GM12878 (cell line): ENCODE measurements around the gene WDR31. TPM values are rescaled to one million over a fixed set of nuclear protein-coding genes. Genes with fewer than 3 reads are reported as not detected.

ENCODE experiments used
- ASH2L ChIP-seq: fragments of 300-600, 200-600 bp; sonication (generic); IDR thresholded peaks from 2 replicates; pipeline ENCODE4 v1.6.1; 2017; ENCODE audit warnings: low read depth, mild to moderate bottlenecking, borderline replicate concordance
- ATF3 ChIP-seq: IDR thresholded peaks from 2 replicates; pipeline ENCODE4 v1.6.1; 2011; ENCODE audit warnings: low read depth, mild to moderate bottlenecking, low read length, moderate library complexity, borderline replicate concordance; ENCODE audit errors: extremely low read depth
- BACH1 ChIP-seq: fragments of 450-650 bp; IDR thresholded peaks from 2 replicates; pipeline ENCODE4 v1.6.1; 2017; ENCODE audit warnings: mild to moderate bottlenecking, borderline replicate concordance
- CBX3 ChIP-seq: fragments of 200-600 bp; sonication (generic); IDR thresholded peaks from 2 replicates; pipeline ENCODE4 v1.6.1; 2016; ENCODE audit warnings: low read depth, borderline replicate concordance
- ETV6 ChIP-seq, 2 experiments: fragments of 450-650 bp in 1 of 2; IDR thresholded peaks in 1 of 2; conservative IDR thresholded peaks in 1 of 2; 2 replicates each; pipeline ENCODE4 v1.6.1; 2014; ENCODE audit warnings: antibody characterized with exemption in 1 of 2, borderline replicate concordance in 1 of 2, low read depth in 1 of 2, mild to moderate bottlenecking in 1 of 2, moderate library complexity in 1 of 2
- FOXK2 ChIP-seq: fragments of 450-650 bp; IDR thresholded peaks from 2 replicates; pipeline ENCODE4 v1.6.1; 2017; ENCODE audit warnings: mild to moderate bottlenecking, moderate library complexity
- GABPA ChIP-seq: IDR thresholded peaks from 2 replicates; pipeline ENCODE4 v1.6.1; 2014; ENCODE audit warnings: antibody characterized with exemption, low read depth, mild to moderate bottlenecking, inconsistent platforms
- HDAC2 ChIP-seq: fragments of 200-600 bp; sonication (generic); IDR thresholded peaks from 2 replicates; pipeline ENCODE4 v1.6.1; 2017
- IKZF1 ChIP-seq: fragments of 450-650 bp; conservative IDR thresholded peaks from 2 replicates; pipeline ENCODE4 v1.6.1; 2017; ENCODE audit warnings: antibody characterized with exemption, mild to moderate bottlenecking
- MAX ChIP-seq: IDR thresholded peaks from 2 replicates; pipeline ENCODE4 v1.6.1; 2012; ENCODE audit warnings: low read depth, low read length, improper control_type of control experiment
- PAX5 ChIP-seq: IDR thresholded peaks from 2 replicates; pipeline ENCODE4 v1.6.1; 2011; ENCODE audit warnings: low read depth, low read length, borderline replicate concordance
- PAX8 ChIP-seq: fragments of 450-650 bp; IDR thresholded peaks from 2 replicates; pipeline ENCODE4 v1.6.1; 2017; ENCODE audit warnings: mild to moderate bottlenecking, moderate library complexity
- RB1 ChIP-seq: fragments of 450-650 bp; formaldehyde crosslinking; IDR thresholded peaks from 2 replicates; pipeline ENCODE4 v1.6.1; 2017; ENCODE audit warnings: mild to moderate bottlenecking, borderline replicate concordance
- RELA ChIP-seq: fragments of 450-650 bp; IDR thresholded peaks from 2 replicates; pipeline ENCODE4 v1.8.0; 2014; ENCODE audit warnings: borderline replicate concordance; ENCODE audit not compliant: partially characterized antibody
- REST ChIP-seq: IDR thresholded peaks from 2 replicates; pipeline ENCODE4 v1.6.1; 2012; ENCODE audit warnings: mild to moderate bottlenecking, low read depth, low read length
- SMARCA5 ChIP-seq: fragments of 450-650 bp; IDR thresholded peaks from 2 replicates; pipeline ENCODE4 v1.6.1; 2017; ENCODE audit warnings: mild to moderate bottlenecking
- SMC3 ChIP-seq: IDR thresholded peaks from 2 replicates; pipeline ENCODE4 v1.6.1; 2011; ENCODE audit warnings: low read length, improper control_type of control experiment, borderline replicate concordance
- WRNIP1 ChIP-seq: IDR thresholded peaks from 2 replicates; pipeline ENCODE4 v1.6.1; 2011; ENCODE audit warnings: low read depth, low read length, improper control_type of control experiment, borderline replicate concordance
- YBX1 ChIP-seq: fragments of 450-650 bp; IDR thresholded peaks from 2 replicates; pipeline ENCODE4 v1.6.1; 2016; ENCODE audit warnings: antibody characterized with exemption
- YY1 ChIP-seq: IDR thresholded peaks from 2 replicates; pipeline ENCODE4 v1.6.1; 2011; ENCODE audit warnings: low read depth, mild to moderate bottlenecking, low read length
- ZBED1 ChIP-seq: IDR thresholded peaks from 2 replicates; pipeline ENCODE4 v1.6.1; 2016; ENCODE audit warnings: borderline replicate concordance
- ZBTB4 ChIP-seq: fragments of 450-650 bp; formaldehyde crosslinking; IDR thresholded peaks from 2 replicates; pipeline ENCODE4 v1.4.0; 2022; ENCODE audit warnings: mild to moderate bottlenecking, moderate library complexity
- ZNF384 ChIP-seq: IDR thresholded peaks from 2 replicates; pipeline ENCODE4 v1.6.1; 2012; ENCODE audit warnings: low read depth, mild to moderate bottlenecking, low read length, improper control_type of control experiment, borderline replicate concordance
- ZNF622 ChIP-seq: fragments of 450-650 bp; IDR thresholded peaks from 2 replicates; pipeline ENCODE4 v1.6.1; 2017; ENCODE audit warnings: mild to moderate bottlenecking, inconsistent platforms
- polyA plus RNA-seq, 11 experiments: library from polyadenylated mRNA; depleted of rRNA in 4 of 11; unstranded in 6 of 11; stranded (reverse) in 5 of 11; fragments of >200 nt; fragmentation: Nextera tagmentation in 4 of 11; fragmentation: Illumina TruSeq in 1 of 11; extraction: Ambion mirVana in 4 of 11; extraction: Trizol in 1 of 11; gene quantifications; 1 replicate in 1 of 11; 2 replicates in 10 of 11; pipeline versions ENCODE4 v1.2.1 to v1.2.3, GENCODE V29; 2011 to 2016; ENCODE audit warnings: inconsistent platforms in 2 of 11, missing spikeins in 2 of 11, low read depth in 1 of 11
- total RNA-seq, 4 experiments: library from RNA; depleted of rRNA in 3 of 4; stranded (reverse); fragments of >200 nt in 3 of 4; fragmentation: Illumina TruSeq in 1 of 4; extraction: Trizol in 1 of 4; gene quantifications; 2 replicates each; pipeline versions ENCODE4 v1.2.1 to v1.2.3, GENCODE V29; 2013 to 2021

Gene WDR31
- total and polyA plus RNA-seq, 10 of the 15 experiments (the other 5 are each of a cell fraction or from before 2014, with no cell fraction given), result 0.26 to 1.7 (median 0.79) TPM

- TF ChIP-seq MAX, result peak; percentile 88
- TF ChIP-seq PAX5, result peak; percentile 14; the same call in 1 of the 2 replicates
- TF ChIP-seq SMC3, result no peak
- TF ChIP-seq RELA, result no peak
- no peak for TF ChIP-seq ZBED1
- peak; percentile 66; the same call in 1 of the 2 replicates for TF ChIP-seq RB1
- no peak for TF ChIP-seq PAX8
- peak; percentile 51; the same call in 1 of the 2 replicates for TF ChIP-seq BACH1
- no peak for TF ChIP-seq CBX3
- TF ChIP-seq REST, result no peak
- TF ChIP-seq GABPA, result peak; percentile 96
- TF ChIP-seq YY1, result peak; percentile 94
- no peak for TF ChIP-seq ETV6 (conservative IDR thresholded peaks at IDR 0.05 in 1 of 2, IDR thresholded peaks at IDR 0.05 in 1 of 2; ENCODE audit: borderline replicate concordance in 1 of 2, low read depth in 1 of 2)
- no peak for TF ChIP-seq ZNF384
- no peak for TF ChIP-seq ASH2L
- no peak for TF ChIP-seq YBX1
- TF ChIP-seq SMARCA5, result peak; percentile 32; the same call in 1 of the 2 replicates
- TF ChIP-seq FOXK2, result no peak
- no peak for TF ChIP-seq HDAC2
- peak; percentile 94 for TF ChIP-seq IKZF1
- no peak for TF ChIP-seq ZNF622
- TF ChIP-seq ZBTB4, result no peak
- no peak for TF ChIP-seq WRNIP1
- no peak; the same call in 1 of the 2 replicates for TF ChIP-seq ATF3
Observed at GRCh38 chr9:113275157-113276131, 64.6 kb downstream of the WDR31 start, which contains the start of the genes CDC26 and PRPF4 (continued).
